Cardiac septum (tissue), 1 donor: Measurements from ENCODE around the gene TLCD1. TPM values are rescaled to one million over a fixed set of nuclear protein-coding genes. Genes with fewer than 3 reads are reported as not detected.
A peak's percentile ranks its signal among the peaks of the same experiment; 100 is the strongest.
"Not testable (repeated sequence)": the region's sequence is repeated elsewhere in the genome, so short reads cannot be mapped to it uniquely, and the experiment has no call there.

Source experiments
- DNase-seq: peaks from one replicate; pipeline ENCODE4 v3.0.0-alpha.2; 2020; ENCODE audit warnings: low spot score
- intact Hi-C: fragments of 100-400 bp; cut with DNase I; formaldehyde crosslinking; loops from one replicate; pipeline ENCODE4 v1.14.0; 2022
- total RNA-seq: library from RNA; stranded (reverse); fragmentation: NEBNext Ultra II Directional; extraction: Animal tissue kit (Norgen Biotek cat#: 25700); gene quantifications from one replicate; pipeline ENCODE4 v1.2.1, GENCODE V29; 2021
- donor health status: DM: no; HTN: no; CAD: no.

Gene TLCD1
- total RNA-seq, 1 donor from 2014 or later: 2.4 TPM

DNA sequence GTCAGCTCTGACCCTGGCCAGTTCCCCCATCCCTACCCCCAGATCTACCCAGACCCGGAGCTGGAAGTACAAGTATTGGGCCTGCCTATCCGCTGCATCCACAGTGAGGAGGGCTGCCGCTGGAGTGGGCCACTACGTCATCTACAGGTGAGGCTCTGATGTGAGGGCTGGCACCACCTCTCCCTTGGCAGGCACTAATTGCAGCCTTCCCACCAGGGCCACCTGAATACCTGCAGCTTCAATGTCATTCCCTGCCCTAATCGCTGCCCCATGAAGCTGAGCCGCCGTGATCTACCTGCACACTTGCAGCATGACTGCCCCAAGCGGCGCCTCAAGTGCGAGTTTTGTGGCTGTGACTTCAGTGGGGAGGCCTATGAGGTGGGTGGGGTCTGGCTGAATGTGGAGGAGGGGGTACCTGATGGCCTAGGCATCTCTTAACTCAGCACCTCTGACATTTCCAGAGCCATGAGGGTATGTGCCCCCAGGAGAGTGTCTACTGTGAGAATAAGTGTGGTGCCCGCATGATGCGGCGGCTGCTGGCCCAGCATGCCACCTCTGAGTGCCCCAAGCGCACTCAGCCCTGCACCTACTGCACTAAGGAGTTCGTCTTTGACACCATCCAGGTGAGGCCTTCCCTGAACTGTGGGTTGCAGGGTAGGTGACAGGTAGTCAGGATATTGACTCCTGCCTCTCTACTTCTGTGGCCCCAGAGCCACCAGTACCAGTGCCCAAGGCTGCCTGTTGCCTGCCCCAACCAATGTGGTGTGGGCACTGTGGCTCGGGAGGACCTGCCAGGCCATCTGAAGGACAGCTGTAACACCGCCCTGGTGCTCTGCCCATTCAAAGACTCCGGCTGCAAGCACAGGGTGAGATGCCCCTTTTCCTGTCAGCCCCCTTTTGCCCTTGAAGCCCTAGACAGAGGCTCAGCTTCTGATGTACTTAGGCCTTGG, 22.0 kb upstream of the TLCD1 start:
- intact Hi-C loops: no loop called here
- no peak for DNase-seq

DNA sequence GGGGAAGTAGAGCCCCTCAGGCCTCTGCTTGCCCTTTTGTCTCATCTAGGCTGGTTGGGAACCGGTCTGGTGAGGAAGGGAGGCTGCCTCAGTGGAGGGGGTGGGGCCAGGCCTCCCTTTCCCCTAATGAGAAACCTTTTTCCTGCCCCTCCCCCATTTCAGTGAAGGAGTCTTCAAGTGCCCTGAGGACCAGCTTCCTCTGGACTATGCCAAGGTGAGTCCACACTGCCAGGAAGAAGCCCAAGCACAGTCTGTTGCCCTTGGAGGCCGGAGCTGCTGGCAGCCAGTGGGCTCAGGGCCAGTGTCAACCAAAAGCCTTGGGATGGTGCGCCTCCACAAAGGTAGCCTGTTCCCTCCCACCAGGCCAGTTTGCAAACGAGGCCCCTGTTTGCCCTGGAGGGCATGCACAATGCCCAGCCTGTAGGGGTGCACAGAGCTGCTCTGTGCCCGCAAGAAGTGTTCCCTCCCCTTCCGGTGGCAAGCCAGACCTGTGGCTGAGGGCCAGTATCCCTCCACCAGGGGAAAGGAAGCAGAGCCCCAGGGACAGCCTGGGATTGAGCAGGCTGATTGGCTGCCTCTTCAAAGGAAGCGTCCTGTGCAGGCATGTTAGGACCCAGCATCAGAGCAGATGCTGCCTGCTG, 21.1 kb upstream of the TLCD1 start:
- no peak for DNase-seq
- intact Hi-C loops: no loop called here

DNA sequence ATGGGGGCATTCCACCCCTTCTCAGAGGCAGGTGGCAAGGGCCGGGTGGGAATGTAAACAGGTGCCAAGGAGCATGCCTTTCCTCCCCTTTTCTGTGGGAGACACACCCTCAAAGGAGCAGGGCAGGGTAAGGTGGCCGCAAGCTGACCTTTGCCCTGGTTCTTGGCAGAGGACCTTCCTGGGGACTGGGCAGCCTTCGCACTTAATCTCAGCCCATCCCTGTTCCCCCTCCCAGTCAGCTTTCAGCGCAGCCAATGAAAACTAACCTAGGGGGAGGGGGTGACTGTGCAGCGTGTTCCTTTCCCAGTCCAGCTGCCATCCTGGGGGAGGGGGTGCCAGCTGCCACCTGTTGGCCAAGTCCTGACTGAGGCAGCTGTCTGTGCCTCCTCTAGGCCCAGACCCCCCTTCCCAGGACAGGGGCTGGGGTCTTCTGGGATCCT, 20.6 kb upstream of the TLCD1 start:
- no peak for DNase-seq
- intact Hi-C loops: no loop called here

DNA sequence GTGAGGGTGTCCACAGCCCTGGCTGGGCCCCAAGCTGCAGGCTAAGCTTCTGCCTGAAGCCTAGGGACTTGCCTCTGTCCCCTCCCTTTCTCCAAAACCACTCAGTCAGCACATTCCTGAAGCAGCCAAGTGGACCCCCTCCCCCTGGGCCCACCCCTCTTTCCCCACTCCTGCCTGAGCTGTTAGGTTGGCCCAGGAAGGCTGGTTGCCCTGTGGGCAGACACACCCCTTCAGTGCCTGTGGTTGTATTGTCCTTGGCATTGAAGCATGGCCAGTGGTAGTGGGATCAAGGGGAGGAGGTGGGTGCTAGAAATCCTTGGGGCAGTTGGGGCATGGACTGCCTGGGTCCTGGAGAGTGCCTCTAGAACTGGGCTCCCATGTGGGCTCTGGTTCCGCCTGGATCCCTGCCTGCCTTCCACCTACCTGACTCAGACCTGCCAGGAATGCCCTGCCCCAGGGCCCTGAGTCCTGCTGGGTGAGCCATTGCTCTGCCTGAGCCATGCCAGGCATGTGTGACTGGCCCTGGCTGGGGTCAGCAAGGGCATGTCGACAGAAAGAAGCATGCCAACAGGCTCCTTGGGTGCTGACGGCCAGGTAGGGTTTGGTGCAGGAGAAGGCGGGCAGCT, 19.9 kb upstream of the TLCD1 start:
- no peak for DNase-seq
- intact Hi-C loops: no loop called here

DNA sequence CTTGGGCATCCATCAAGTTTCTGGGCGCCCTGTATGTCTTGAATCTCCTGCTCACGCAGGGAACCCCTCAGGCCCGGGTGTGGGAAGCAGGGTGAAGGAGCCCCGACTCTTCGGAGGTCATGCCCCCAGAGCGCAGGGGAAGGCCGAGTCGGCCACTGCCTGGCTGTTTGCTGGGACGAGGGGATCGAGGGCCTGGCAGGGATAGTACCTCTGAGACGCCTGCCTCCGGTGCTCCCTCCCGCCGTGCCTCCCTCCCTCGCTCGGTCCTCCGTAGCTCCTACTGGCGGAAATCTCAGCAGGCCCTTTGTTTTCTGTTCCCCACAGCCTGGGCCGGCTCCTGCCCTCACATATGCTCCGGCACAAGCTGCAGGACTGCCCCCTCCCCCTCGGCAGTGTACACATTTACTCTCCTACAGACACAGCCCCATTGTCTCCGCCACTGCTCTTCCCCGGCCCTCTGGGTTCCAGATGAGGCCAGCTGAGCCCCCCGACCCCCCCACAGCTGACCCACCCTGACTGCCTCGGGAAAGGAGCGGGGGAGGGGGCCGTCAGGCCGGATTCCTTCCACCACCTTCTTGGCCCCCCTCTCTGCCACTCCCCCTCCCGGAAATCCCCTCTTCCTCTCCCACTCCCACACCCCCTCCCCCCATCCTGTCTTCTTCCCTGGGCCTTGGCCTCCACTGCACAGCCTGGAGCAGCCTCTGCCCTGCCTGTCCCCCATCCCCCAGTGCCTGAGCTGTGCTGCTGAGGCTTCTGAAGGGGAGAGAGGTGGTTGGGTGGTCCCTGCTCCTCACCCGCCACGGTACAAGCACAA, 19.1 kb upstream of the TLCD1 start:
- no peak for DNase-seq
- intact Hi-C loops: loop anchor here (1.0 kb wide), 1 partner anchor 17 kb away; the partner anchor contains the start of gene NEK8

DNA sequence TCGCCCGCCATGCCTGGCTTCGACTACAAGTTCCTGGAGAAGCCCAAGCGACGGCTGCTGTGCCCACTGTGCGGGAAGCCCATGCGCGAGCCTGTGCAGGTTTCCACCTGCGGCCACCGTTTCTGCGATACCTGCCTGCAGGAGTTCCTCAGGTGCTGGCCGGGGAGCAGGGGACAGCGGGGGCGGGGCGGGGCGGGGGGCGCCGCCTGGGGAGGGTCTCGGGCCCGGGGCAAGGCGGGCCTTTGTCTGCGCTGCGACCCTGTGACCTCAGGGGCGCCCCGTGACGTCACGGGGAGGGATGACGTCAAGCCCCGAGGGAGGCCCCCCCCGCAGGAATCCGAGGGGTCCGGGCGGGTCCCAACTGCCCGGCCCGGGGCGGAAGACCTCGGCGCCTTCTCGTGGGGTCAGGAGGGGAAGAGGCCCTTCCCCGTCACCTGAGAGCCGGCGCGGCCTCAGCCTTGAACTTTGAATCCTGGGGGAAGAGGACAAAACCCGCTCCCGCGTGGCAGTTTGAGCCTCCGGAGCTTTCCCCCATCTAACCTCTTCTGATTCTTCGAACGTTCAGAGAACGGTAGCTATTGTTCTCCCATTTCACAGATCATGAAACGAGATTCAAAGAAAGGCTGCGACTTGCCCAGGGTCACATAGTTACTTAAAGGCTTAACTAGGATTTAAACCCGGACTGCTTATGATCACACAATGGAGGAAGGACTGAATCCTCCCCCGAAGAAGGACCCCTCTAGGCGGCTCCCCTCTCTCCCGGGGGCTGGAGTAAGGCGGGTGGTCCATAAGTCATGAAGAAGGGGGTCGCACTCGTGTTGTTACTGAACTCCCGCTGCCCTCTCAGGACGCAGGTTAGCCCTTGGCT, 18.3 kb upstream of the TLCD1 start:
- no peak for DNase-seq
- intact Hi-C loops: loop anchor here (1.0 kb wide), 1 partner anchor 16 kb away; the partner anchor contains the start of gene NEK8

DNA sequence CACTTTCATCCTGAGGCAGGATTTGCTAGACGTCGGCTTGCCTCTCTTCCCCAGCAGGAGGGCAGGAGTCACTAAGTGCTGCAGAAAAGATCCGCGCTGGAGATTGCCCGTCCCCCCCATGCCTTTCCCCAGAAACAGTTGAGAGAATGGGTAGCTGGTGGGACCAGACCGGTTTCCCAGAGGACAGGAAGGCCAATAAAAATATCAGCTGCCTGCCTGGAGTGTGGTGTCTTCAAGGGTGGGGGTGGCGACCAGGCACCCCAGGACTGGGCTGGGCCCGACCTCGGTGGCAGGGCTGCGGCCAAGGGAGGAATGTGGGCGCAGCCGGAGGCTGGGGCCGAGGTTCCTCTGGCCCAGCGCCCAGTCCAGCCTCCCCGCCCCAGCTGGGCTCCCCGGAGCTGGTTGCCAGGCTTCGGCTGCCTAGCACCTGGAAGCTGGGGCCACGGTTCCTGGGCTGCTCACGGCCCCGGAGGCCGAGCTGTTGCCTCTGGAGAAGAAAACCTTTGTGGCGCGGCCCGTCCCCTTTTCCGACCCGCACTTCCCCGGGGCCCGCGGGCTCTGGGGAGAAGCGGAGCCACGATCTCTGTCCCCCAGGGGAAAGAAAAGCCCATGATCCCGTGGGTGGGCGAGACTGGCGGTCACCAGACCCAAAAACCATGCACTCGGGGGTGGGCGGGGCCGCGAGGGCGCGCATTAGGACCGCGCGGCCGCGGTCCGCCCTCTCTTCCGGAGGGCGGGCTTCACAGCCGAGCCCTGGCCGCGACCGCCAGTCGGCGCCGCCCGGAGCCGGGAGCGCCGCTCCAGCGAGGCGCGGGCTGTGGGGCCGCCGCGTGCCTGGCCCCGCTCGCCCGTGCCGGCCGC, 17.4 kb upstream of the TLCD1 start, which contains the start of gene TRAF4:
TRAF4 (plus strand) TSS at position 769 of the 861 bp plus-strand sequence. CDS start 102 bp downstream, outside the sequence.
- intact Hi-C loops: loop anchor here (1.0 kb wide), 1 partner anchor 15 kb away; the partner anchor contains the start of gene NEK8
- peak; percentile 87 for DNase-seq

DNA sequence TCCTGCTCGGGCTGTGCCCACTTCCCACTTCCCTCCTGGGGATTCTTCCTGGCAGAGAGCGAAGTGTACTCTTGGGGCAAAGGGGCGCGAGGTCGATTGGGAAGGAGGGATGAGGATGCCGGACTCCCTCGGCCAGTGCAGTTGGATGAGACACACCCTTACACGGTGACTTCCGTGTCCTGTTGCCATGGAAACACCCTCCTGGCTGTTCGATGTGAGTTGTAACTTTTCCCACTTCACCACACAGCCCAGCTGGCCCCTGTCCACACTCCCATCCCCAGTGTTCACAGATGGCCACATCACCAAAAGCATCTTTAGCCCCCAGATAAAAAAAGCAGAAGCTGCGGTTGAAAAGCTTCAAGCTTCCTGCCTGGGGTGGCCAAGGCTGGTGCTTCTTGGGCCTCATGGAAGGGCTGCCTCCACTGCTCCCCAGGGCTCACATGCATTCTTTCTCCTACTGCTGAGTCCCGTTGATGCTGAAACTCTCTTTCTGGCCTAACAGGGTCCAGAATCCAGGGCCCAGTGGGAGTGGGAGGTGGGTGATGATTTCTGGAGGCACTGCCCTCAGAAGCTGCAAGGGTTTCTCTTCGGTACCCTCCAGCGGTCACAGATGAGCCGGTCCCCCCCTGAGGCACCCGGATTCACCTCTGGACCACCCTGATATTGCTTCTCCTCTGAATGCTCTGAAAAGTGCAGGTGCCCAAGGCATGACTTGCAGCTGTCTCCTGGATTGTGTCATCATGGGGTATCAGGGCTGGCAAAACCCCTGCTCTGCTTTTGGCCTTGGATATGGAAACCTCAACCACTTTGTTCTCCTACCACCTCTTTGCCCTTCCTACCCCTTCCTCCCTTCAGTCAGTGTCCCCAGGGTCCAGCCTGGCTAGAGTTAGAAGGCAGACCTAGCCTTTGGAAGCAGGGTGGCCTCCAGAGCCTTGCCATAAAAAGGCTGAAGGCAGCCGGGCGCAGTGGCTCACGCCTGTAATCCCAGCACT, 15.6 kb upstream of the TLCD1 start:
- DNase-seq: no peak
- intact Hi-C loops: no loop called here

DNA sequence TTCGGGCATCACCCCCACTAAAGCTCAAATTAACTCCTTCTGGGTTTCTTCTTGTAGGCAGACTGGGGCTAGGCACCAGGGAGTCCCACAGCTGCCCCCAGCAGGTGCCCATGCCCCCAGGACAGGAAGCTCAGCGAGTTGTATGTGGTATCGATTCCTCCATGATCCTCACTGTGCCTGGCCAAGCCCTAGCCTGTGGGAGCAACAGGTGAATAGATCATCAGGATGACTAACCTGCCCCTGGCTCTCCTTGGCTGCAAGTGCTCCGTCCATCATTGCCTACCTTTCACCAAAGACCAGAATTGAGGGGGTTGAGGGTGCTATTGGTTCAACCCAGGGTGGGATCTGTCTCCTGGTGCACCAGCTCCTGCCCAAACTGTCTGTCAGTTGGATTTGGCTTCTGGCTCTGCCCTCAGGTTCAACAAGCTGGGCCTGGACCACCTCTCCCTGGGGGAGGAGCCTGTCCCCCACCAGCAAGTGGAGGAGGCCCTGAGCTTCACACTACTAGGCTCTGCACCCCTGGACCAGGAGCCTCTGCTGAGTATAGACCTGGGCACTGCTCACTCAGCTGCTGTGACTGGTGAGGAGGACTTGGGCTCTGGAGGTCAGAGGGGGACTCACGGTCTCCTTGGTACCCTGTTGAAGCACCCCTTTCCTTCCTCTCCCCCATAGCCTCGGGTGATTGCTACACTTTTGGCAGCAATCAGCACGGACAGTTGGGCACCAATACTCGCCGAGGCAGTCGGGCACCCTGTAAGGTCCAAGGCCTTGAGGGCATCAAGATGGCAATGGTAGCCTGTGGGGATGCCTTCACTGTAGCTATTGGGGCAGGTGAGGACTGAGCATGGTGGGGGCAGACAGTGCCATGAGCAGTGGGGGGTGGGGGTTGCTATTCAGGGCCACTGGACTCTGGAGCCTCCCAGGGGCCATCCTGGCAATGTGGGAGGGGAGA, 14.6 kb upstream of the TLCD1 start:
- DNase-seq: no peak
- intact Hi-C loops: no loop called here

DNA sequence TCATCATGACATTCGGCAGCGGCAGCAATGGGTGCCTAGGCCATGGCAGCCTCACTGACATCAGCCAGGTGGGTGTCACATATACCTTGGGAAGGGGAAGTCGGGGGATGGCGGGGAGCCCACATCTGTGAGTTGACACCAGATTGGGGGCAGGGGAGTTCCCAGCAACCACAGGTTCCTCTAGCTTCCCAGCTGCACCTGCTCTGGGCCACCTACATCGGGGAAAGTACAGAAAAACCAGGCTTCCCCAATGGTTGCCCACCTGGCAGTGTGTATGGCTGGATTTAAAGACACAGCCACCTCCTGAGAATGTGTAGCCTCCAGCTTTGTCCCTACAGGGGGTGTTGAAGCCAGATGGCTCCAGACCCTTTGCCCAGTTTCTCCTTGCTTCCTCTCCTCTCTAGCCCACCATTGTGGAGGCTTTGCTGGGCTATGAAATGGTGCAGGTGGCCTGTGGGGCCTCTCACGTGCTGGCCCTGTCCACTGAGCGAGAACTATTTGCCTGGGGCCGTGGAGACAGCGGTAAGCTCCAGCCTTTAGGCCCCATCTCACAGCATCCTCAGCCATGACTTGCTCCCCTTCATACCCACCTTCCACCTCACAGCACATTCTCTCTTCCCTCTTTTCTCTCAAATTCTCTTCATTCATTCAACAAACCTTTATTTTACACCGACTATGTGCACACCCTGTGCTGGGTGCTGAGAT, 12.8 kb upstream of the TLCD1 start:
- intact Hi-C loops: no loop called here
- DNase-seq: no peak

DNA sequence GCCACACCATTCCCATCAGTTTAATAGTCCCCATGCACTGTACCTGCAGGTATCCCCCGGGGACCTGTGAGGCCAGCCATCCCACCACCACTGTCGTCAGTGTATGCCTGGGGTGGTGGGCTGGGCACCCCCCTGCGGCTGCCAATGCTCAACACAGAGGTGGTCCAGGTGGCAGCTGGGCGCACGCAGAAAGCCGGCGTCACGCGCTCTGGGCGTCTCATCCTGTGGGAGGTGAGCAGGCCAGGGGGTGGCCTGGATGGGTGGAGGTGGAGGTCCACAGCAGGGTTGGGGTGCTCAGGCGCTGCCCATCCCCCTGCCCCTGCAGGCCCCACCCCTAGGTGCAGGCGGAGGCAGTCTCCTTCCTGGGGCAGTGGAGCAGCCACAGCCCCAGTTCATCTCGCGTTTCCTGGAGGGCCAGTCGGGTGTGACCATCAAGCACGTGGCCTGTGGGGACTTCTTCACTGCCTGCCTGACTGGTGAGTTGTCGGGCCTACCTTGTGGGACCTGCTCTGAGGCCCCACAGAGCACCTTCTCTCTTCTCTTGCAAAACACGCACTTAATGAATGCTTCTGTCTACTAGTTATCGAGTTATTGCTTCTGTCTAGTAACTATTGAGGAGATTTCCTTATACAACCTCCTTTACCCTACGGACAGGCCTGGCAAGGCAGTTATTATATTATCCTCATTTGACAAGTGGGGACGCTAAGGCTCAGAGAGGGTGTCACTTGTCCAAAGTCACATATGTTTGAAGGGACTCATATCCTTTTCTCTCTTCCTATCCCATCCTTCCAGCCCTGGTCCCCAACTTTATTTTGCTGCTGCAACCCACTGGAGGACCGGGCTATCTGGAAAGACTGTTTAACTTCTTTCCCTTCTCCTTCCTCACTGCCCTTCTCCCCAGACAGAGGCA, 12.0 kb upstream of the TLCD1 start:
- intact Hi-C loops: no loop called here
- DNase-seq: no peak

DNA sequence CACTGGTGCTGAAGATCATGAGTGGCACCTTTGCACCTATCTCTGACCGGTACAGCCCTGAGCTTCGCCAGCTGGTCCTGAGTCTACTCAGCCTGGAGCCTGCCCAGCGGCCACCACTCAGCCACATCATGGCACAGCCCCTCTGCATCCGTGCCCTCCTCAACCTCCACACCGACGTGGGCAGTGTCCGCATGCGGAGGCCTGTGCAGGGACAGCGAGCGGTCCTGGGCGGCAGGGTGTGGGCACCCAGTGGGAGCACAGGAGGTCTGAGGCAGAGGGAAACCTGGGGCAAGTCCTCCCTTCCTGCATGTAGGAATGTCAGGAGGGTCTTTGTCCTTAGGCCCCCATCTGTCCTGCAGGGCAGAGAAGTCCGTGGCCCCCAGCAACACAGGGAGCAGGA, 11.3 kb upstream of the TLCD1 start:
- intact Hi-C loops: no loop called here
- DNase-seq: no peak

DNA sequence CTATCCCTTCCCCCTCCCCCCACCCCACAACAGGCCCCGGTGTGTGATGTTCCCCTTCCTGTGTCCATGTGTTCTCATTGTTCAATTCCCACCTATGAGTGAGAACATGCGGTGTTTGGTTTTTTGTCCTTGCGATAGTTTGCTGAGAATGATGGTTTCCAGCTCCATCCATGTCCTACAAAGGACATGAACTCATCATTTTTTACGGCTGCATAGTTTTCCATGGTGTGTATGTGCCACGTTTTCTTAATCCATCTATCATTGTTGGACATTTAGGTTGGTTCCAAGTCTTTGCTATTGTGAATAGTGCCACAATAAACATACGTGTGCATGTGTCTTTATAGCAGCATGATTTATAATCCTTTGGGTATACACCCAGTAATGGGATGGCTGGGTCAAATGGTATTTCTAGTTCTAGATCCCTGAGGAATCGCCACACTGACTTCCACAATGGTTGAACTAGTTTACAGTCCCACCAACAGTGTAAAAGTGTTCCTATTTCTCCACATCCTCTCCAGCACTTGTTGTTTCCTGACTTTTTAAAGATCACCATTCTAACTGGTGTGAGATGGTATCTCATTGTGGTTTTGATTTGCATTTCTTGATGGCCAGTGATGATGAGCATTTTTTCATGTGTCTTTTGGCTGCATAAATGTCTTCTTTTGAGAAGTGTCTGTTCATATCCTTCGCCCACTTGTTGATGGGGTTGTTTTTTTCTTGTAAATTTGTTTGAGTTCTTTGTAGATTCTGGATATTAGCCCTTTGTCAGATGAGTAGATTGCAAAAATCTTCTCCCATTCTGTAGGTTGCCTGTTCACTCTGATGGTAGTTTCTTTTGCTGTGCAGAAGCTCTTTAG, 10.1 kb upstream of the TLCD1 start:
- DNase-seq, intact Hi-C loops: not testable (repeated sequence)
